Anterior cingulate cortex (tissue), 58 donors: ENCODE results near the gene NKPD1.
A peak's percentile ranks its signal among the peaks of the same experiment; 100 is the strongest.
"Not testable (repeated sequence)": the region's sequence is repeated elsewhere in the genome, so short reads cannot be mapped to it uniquely, and the experiment has no call there.

Source experiments
- DNase-seq, 58 donors: peaks; one replicate each; lab custom pipeline; 2025; lab: John Stamatoyannopoulos, UW

NKPD1 gene

DNA sequence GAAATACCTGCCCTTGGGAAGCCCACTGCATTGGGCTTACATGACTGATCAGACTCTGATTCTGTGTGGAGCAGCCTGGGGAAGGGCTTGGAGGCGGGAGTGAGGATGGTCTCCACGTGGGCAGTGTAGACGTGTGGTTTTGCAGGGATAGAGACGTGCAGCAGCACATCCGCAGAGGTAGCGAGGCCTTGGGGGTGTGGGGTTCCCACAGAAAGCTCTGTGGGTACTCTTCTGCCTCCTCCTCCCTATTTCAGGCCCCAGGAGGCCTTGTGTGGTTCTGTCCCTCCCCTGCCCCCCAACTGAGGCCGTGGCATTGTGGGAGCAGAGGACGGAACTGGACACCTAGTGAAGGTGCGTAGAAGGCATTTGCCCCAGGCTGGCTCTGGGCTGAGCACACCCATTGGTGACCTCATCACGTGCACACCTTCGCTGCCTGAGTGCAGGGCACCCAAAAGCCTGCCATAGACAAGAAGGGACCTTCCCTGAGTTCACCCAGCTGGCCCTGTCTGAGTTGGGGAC is 38.9 kb downstream of the NKPD1 start:
- peak in 1 of 58 donors; percentile 22 for DNase-seq

DNA sequence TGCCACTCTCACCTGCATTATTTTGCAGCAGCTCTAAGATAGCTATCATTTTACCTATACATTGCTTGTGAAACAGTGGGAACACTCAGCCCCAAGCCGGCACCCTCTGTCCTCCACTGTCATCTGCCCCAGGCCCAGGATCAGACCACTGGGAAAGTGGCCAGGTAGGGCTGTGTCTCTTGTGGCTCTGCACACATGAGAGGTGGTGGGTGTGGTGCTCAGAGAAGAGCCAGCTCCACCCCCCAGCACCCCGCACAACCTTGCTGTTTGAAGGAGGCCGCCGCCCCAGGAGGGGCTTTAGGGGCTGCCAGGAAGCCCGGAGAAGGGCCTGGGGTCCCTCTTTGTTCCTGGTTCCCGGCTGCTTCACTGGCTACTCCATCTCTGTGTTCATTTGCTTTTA is 41.2 kb downstream of the NKPD1 start:
- no peak for DNase-seq

DNA sequence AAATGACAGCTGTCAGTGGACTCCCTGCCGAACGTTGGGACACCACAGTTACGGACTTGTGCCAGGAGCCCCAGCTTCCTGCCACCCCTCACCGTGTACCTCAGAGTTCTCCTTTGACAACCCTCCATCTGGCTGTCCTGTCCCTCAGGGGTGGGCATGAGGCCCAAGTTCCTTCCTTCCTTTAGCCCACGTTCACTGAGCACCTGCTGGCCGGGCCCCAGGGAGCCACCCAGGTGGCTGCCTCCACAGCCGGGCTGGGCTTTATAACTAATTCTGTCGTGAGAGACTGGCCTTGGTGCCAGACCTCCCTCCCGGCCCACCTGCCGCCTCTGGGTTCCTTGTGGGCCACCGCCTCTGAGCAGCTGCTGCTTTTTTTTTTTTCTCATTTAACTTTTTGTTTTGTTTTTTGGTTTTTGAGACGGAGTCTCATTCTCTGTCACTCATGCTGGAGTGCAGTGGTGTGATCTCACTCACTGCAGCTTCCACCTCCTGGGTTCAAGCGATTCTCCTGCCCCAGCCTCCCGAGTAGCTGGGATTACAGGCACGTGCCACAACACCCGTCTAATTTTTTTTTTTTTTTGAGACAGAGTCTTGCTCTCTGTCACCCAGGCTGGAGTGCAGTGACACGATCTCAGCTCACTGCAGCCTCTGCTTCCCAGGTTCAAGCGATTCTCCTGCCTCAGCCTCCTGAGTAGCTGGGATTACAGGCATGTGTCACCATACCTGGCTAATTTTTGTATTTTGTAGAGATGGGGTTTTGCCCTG is 42.0 kb downstream of the NKPD1 start:
- not testable (repeated sequence) for DNase-seq

DNA sequence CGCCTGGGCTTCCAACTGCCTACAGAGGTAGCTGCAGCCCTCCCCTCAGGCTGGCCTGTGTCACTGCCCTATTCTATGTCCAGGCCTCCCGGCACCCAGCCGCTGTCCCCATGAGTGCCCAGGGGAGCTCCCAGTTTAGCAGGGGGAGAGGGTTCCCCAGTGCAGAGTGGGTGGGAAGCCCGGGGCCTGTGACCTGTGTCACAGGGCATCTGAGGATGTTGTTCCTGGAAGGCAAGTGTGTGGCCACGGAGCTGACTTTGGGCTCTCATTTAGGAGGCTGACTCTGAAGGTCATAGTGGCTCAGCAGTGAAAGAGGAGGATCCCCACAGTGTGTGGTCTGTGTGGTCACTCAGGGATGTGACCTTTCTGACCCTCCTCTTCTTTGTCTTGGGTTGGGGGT is 42.7 kb downstream of the NKPD1 start:
- no peak for DNase-seq

DNA sequence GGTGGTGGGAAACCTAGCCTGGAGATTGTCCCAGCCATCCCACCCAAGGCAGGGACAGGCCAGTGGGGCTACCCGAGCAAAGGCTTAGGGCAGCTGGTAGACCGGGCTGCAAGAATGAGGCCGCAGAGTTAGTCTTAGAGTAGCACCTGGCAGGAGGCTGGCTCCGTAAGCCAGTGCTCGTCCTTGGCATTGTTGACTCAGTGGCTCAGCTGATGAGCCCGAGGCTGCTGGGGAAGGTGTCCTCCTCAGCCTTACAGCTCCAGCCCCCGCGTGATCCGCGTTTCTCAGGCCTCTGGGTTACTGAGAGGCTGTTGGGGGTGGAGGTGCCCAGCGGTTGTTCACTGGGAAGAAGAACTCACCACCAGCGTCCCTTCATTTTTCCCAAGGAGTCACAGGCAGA is 43.1 kb downstream of the NKPD1 start:
- DNase-seq, result no peak

DNA sequence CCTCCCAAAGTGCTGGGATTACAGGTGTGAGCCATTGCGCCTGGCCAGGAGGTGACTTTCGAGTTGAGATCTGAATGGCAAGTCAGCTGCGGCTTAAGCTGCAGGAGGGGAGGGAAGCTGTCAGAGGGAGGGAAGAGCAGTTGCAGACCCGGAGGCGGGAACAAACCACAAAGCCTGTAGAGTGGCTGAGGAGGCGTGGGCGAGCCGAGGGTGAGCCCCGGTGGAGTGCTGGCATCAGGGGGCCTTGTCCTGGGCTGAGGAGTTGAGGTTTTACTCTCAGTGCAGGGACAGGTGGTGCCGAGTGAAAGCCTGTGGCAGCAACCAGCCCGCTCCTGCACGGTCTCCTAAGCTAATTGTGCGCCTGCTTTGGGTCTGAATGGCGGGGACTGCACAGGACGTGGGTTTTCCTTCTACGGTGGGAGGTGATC is 43.6 kb downstream of the NKPD1 start:
- DNase-seq, result no peak

DNA sequence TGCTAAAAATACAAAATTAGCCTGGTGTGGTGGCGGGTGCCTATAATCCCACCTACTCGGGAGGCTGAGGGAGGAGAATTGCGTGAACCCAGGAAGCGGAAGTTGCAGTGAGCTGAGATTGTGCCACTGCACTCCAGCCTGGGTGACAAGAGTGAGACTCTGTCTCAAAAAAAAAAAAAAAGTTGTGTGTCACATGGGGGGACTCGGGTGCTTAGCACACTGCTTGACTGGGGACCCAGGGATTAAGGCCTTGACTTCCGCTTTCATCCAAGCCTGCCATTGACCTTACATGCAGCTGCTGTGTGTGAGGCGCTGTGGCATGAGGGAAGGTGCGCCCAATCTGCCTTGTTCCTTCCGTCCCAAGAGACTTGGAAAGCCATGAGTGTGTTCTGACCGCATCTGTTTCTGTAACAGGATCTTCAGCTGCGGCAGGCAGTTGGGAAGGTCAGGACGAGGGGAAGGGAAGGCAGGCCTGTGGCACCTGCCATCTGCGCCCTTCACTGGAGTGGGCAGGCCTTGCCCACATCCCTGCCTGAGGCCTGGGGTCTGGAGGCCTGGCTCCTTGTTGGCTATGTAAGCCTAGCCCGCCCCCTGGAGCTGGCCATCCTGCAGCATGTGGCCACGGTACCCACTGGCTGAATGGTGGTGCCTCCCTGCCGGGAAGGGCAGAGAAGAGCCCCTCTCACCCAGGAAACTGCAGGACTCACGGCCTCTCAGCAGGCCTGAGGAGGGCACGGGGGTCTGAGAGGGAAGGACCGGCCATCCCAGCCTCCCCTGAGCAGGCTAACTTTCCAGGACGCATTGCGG is 44.8 kb downstream of the NKPD1 start:
- no peak for DNase-seq

DNA sequence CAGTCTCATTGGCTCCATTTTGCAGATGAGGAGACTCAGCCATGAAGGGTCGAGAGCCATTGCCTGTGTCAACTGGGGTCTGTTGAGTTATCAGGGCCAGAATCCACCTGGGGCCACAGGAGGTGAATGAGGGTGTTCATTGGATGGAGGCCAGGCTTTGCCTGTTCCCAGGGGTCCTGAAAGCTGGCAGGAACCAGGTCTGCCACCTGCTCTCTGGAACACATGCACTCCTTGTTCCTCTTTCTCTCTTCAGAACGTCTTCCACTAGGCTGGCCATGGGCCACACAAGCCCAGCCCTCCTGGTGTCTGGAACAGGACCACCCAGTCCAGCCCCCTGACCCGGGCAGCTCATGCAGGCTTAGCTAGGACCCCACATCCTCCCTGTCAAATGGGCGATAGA is 46.7 kb downstream of the NKPD1 start:
- no peak for DNase-seq

DNA sequence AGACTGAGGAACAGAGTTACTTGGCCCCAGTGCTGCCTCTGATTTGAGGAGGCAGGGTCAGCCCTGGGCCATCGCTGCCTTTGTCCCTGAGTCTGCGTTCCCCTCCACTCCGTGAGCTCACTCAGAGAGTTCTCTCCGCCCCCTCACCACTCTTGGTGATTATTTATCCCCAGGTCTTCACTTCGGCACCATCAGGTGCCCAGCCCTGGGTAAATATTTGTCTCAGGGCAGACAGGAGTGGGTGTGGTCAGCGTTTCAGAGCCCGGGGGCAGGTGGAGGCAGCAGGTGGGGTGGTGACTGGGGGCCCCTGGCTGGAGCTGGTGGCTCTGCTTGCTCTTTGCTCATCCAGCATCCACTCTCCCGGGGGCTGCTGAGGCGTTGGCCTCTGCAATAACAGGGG is 47.2 kb downstream of the NKPD1 start:
- DNase-seq, result no peak

DNA sequence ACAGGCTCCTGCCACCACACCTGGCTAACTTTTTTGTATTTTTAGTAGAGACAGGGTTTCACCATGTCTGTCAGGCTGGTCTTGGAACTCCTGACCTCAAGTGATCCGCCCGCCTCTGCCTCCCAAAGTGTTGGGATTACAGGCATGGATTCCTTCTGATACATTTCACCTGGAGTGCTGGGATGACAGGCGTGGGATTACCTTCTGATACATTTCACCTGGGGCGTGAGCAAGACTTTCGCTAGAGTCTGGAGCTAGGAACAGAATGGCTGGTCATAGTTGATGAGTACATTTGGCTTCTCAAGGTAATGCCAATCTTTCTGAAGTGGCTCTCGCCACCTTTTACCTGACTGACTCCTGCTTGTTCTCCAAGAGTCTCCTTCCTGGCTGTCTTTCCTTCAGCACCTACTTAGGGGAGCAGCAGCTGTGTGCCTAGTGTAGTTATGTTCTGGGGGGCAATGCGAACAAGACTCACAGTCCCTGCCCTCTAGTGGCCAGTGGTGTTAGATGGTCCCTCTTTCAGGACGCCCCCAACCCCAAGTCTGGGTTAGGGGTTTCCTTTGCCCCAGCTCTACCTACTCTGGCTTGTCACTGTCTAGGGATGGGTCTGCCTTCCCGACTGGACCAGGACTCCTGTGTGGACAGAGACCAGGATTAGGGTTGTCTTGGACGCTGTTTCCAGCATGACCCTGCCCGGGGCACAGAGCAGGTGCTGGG is 48.5 kb downstream of the NKPD1 start:
- DNase-seq, result no peak
